ENCODE data around the gene ZFPL1.

- no peak for TF ChIP-seq ELK1 (IDR thresholded peaks at IDR 0.05; ENCODE audit: low read depth, low read length)
- no peak; the same call in 1 of the 2 replicates for TF ChIP-seq TAF1 (IDR thresholded peaks at IDR 0.05; ENCODE audit: borderline replicate concordance, low read depth, low read length)
- TF ChIP-seq EZH2 (IDR thresholded peaks at IDR 0.05; ENCODE audit: borderline replicate concordance, control insufficient read depth, low read depth, low read length) = no peak
- TF ChIP-seq ZNF207 (IDR thresholded peaks at IDR 0.05; ENCODE audit: borderline replicate concordance) = no peak
- no peak for TF ChIP-seq USF1 (IDR thresholded peaks at IDR 0.05; ENCODE audit: borderline replicate concordance, extremely low read length, insufficient read depth, low read depth, low read length)
These were observed 51.1 kb downstream of the ZFPL1 start for GRCh38 chr11:65134952-65135632.

Data from GM12878 (cell line).